Liver (tissue), 9 donors: Measurements from ENCODE around the gene MBD4. TPM values are rescaled to one million over a fixed set of nuclear protein-coding genes. Genes with fewer than 3 reads are reported as not detected.

Experiments
- DNase-seq: peaks from one replicate; pipeline ENCODE4 v3.0.0-alpha.2; 2017; ENCODE audit warnings: low spot score
- H3K27ac ChIP-seq, 2 donors: one replicate each; pipeline ENCODE4 v1.7.0; 2013; ENCODE audit warnings: inconsistent platforms in 2 of 2, low read length in 2 of 2, control low read depth in 1 of 2, low read depth in 1 of 2, mild to moderate bottlenecking in 1 of 2
- H3K27me3 ChIP-seq, 4 donors: one replicate each; pipeline versions ENCODE4 v1.6.1 to v1.7.0; 2013; ENCODE audit warnings: low read length in 3 of 4, inconsistent platforms in 1 of 4, mild to moderate bottlenecking in 1 of 4, moderate library complexity in 1 of 4; ENCODE audit not compliant: control insufficient read depth in 4 of 4, insufficient read depth in 4 of 4
- H3K36me3 ChIP-seq, 4 donors: one replicate each; pipeline versions ENCODE4 v1.6.1 to v1.7.0; 2013; ENCODE audit warnings: low read length in 3 of 4, mild to moderate bottlenecking in 3 of 4, low read depth in 1 of 4, moderate library complexity in 1 of 4; ENCODE audit not compliant: control insufficient read depth in 4 of 4, insufficient read depth in 3 of 4
- H3K4me1 ChIP-seq, 4 donors: one replicate each; pipeline versions ENCODE4 v1.6.1 to v1.7.0; 2013; ENCODE audit warnings: low read length in 3 of 4, mild to moderate bottlenecking in 3 of 4, moderate library complexity in 1 of 4; ENCODE audit not compliant: control insufficient read depth in 4 of 4, insufficient read depth in 4 of 4
- H3K4me3 ChIP-seq, 3 donors: one replicate each; pipeline versions ENCODE4 v1.6.1 to v1.7.0; 2013; ENCODE audit warnings: low read length in 3 of 3, control low read depth in 1 of 3, low read depth in 1 of 3, mild to moderate bottlenecking in 1 of 3
- H3K9ac ChIP-seq, 2 donors: one replicate each; pipeline ENCODE4 v1.7.0; 2013; ENCODE audit warnings: low read length in 2 of 2, mild to moderate bottlenecking in 2 of 2, moderate library complexity in 2 of 2, control low read depth in 1 of 2, low read depth in 1 of 2
- H3K9me3 ChIP-seq, 4 donors: one replicate each; pipeline versions ENCODE4 v1.6.1 to v1.7.0; 2013; ENCODE audit warnings: low read length in 3 of 4; ENCODE audit not compliant: control insufficient read depth in 4 of 4
- EGR1 ChIP-seq, 2 donors: IDR thresholded peaks; 2 replicates each; pipeline ENCODE4 v1.6.1; 2016 to 2018; ENCODE audit warnings: antibody characterized with exemption in 2 of 2, low read depth in 2 of 2
- FOXA1 ChIP-seq: IDR thresholded peaks from 2 replicates; pipeline ENCODE4 v1.6.1; 2016; ENCODE audit warnings: antibody characterized with exemption
- FOXA2 ChIP-seq: IDR thresholded peaks from 2 replicates; pipeline ENCODE4 v1.6.1; 2016; ENCODE audit warnings: antibody characterized with exemption
- GABPA ChIP-seq, 2 donors: IDR thresholded peaks in 1 of 2; conservative IDR thresholded peaks in 1 of 2; 2 replicates each; pipeline ENCODE4 v1.6.1; 2016; ENCODE audit warnings: antibody characterized with exemption in 2 of 2, mild to moderate bottlenecking in 1 of 2, moderate library complexity in 1 of 2
- HNF4A ChIP-seq, 2 donors: conservative IDR thresholded peaks; 2 replicates each; pipeline ENCODE4 v1.6.1; 2016; ENCODE audit warnings: antibody characterized with exemption in 2 of 2, mild to moderate bottlenecking in 2 of 2
- HNF4G ChIP-seq: IDR thresholded peaks from 2 replicates; pipeline ENCODE4 v1.6.1; 2016; ENCODE audit warnings: antibody characterized with exemption
- JUND ChIP-seq, 2 donors: IDR thresholded peaks; 2 replicates each; pipeline ENCODE4 v1.6.1; 2016; ENCODE audit warnings: antibody characterized with exemption in 2 of 2
- NR2F2 ChIP-seq: IDR thresholded peaks from 2 replicates; pipeline ENCODE4 v1.6.1; 2016; ENCODE audit warnings: antibody characterized with exemption
- RAD21 ChIP-seq, 2 donors: IDR thresholded peaks; 2 replicates each; pipeline ENCODE4 v1.6.1; 2016; ENCODE audit warnings: antibody characterized with exemption in 2 of 2, mild to moderate bottlenecking in 2 of 2
- REST ChIP-seq: IDR thresholded peaks from 2 replicates; pipeline ENCODE4 v1.6.1; 2016; ENCODE audit warnings: antibody characterized with exemption, mild to moderate bottlenecking
- RXRA ChIP-seq, 2 donors: IDR thresholded peaks; 2 replicates each; pipeline ENCODE4 v1.6.1; 2017 to 2018; ENCODE audit warnings: antibody characterized with exemption in 2 of 2, mild to moderate bottlenecking in 1 of 2
- SP1 ChIP-seq: IDR thresholded peaks from 2 replicates; pipeline ENCODE4 v1.6.1; 2018; ENCODE audit warnings: antibody characterized with exemption, mild to moderate bottlenecking
- TAF1 ChIP-seq: conservative IDR thresholded peaks from 2 replicates; pipeline ENCODE4 v1.6.1; 2016; ENCODE audit warnings: antibody characterized with exemption, mild to moderate bottlenecking
- YY1 ChIP-seq: IDR thresholded peaks from 2 replicates; pipeline ENCODE4 v1.6.1; 2016; ENCODE audit warnings: antibody characterized with exemption, mild to moderate bottlenecking
- WGBS: extraction: QIAGEN DNeasy Blood & Tissue Kit; methylation state at CpG from one replicate; pipeline ENCODE4 v1.1.7; 2013; 5-methylcytosine and 5-hydroxymethylcytosine counted together
- polyA plus RNA-seq, 2 donors: library from polyadenylated mRNA; stranded (reverse) in 1 of 2; unstranded in 1 of 2; fragments of 200-250 nt in 1 of 2; fragments of >200 nt in 1 of 2; fragmentation: Nextera tagmentation in 1 of 2; extraction: Ambion mirVana in 1 of 2; gene quantifications; one replicate each; pipeline versions ENCODE4 v1.2.1 to v1.2.3, GENCODE V29; 2013 to 2015
- total RNA-seq, 2 donors: library from RNA; depleted of rRNA; stranded (reverse); fragments of >200 nt; gene quantifications; one replicate each; pipeline ENCODE4 v1.2.3, GENCODE V29; 2014
- TF ChIP-seq, protein P1 (sequence below): fragments of 150-350 bp; IDR thresholded peaks from 2 replicates; pipeline ENCODE4 v1.5.1; 2017; ENCODE audit warnings: improper control_type of control experiment, low read depth, low read length; ENCODE audit not compliant: missing input control
- TF ChIP-seq, protein P2 (sequence below): IDR thresholded peaks from 2 replicates; pipeline ENCODE4 v1.6.1; 2016; ENCODE audit warnings: antibody characterized with exemption
- TF ChIP-seq, protein P3 (sequence below): IDR thresholded peaks from 2 replicates; pipeline ENCODE4 v1.6.1; 2016; ENCODE audit warnings: antibody characterized with exemption
- donor health status: healthy.
- donor health status: healthy.
- donor health status: healthy.
- donor health status: healthy.
- donor health status: healthy.

The MBD4 gene
- total and polyA plus RNA-seq, 4 donors, result 16.9 to 24.8 (median 17.2) TPM

- WGBS, result 93% methylated on average over 6 of the region's 6 CpGs
- H3K9ac ChIP-seq, result no peak overlapping the region
- no peaks in the 10 kb centered on the region for H3K36me3 ChIP-seq
- H3K27ac ChIP-seq, result no peak overlapping the region
- TF ChIP-seq, protein P1, sequence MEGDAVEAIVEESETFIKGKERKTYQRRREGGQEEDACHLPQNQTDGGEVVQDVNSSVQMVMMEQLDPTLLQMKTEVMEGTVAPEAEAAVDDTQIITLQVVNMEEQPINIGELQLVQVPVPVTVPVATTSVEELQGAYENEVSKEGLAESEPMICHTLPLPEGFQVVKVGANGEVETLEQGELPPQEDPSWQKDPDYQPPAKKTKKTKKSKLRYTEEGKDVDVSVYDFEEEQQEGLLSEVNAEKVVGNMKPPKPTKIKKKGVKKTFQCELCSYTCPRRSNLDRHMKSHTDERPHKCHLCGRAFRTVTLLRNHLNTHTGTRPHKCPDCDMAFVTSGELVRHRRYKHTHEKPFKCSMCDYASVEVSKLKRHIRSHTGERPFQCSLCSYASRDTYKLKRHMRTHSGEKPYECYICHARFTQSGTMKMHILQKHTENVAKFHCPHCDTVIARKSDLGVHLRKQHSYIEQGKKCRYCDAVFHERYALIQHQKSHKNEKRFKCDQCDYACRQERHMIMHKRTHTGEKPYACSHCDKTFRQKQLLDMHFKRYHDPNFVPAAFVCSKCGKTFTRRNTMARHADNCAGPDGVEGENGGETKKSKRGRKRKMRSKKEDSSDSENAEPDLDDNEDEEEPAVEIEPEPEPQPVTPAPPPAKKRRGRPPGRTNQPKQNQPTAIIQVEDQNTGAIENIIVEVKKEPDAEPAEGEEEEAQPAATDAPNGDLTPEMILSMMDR, result no peak
- no peak for TF ChIP-seq HNF4A (conservative IDR thresholded peaks at IDR 0.05)
- no peak for TF ChIP-seq HNF4G
- no peak for TF ChIP-seq FOXA2
- no peak for TF ChIP-seq FOXA1
- no peaks in the 10 kb centered on the region for H3K27me3 ChIP-seq
- H3K4me3 ChIP-seq, result no peak overlapping the region
- DNase-seq, result no peak
- no peaks in the 10 kb centered on the region for H3K9me3 ChIP-seq
- H3K4me1 ChIP-seq, result peaks cover 0 to 12% (median 2%) of the 10 kb centered on the region in 4 donors
Measured at GRCh38 chr3:129415830-129416229, 23.9 kb downstream of the MBD4 start.

GRCh38 chr3:129415378-129415777 lies 24.4 kb downstream of the MBD4 start:
- Histone ChIP-seq H3K4me1 (peaks cover 0 to 12% (median 2%) of the 10 kb centered on the region in 4 donors), H3K4me3 (no peak overlapping the region), H3K36me3 (no peaks in the 10 kb centered on the region), H3K27me3 (no peaks in the 10 kb centered on the region), H3K27ac (no peak overlapping the region), H3K9ac (no peak overlapping the region), H3K9me3 (no peaks in the 10 kb centered on the region)
- WGBS, result 90% methylated on average over 3 of the region's 3 CpGs
- TF ChIP-seq FOXA1, result no peak
- TF ChIP-seq HNF4A (conservative IDR thresholded peaks at IDR 0.05), result peak in 1 of 2 donors; percentile 26
- DNase-seq, result no peak

- H3K4me1 ChIP-seq, result peaks cover 0 to 12% (median 2%) of the 10 kb centered on the region in 4 donors
- TF ChIP-seq RXRA (IDR thresholded peaks at IDR 0.05) (peak; percentile 78 to 81), JUND (IDR thresholded peaks at IDR 0.05) (peak; percentile 97), FOXA2 (peak; percentile 92), HNF4G (peak; percentile 85), RAD21 (IDR thresholded peaks at IDR 0.05) (peak; percentile 49 to 65), SP1 (peak; percentile 97), TAF1 (no peak), GABPA (IDR thresholded peaks at IDR 0.05 in 1 of 2, conservative IDR thresholded peaks at IDR 0.05 in 1 of 2) (no peak), NR2F2 (peak; percentile 74), YY1 (peak; percentile 64), REST (peak; percentile 91), FOXA1 (peak; percentile 92), EGR1 (IDR thresholded peaks at IDR 0.05; ENCODE audit: low read depth in 2 of 2) (peak in 1 of 2 donors; percentile 37), HNF4A (conservative IDR thresholded peaks at IDR 0.05) (peak; percentile 92 to 93)
- TF ChIP-seq, protein P2, sequence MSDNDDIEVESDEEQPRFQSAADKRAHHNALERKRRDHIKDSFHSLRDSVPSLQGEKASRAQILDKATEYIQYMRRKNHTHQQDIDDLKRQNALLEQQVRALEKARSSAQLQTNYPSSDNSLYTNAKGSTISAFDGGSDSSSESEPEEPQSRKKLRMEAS, result no peak
- TF ChIP-seq, protein P3, sequence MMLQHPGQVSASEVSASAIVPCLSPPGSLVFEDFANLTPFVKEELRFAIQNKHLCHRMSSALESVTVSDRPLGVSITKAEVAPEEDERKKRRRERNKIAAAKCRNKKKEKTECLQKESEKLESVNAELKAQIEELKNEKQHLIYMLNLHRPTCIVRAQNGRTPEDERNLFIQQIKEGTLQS, result peak; percentile 92
- TF ChIP-seq, protein P1, result no peak
- H3K4me3 ChIP-seq, result no peak overlapping the region
- no peaks in the 10 kb centered on the region for H3K27me3 ChIP-seq
- H3K27ac ChIP-seq, result peak overlapping the region; percentile 29 to 74
- H3K36me3 ChIP-seq, result no peaks in the 10 kb centered on the region
- no peak overlapping the region for H3K9ac ChIP-seq
- no peaks in the 10 kb centered on the region for H3K9me3 ChIP-seq
- no peak for DNase-seq
- WGBS, result 45% methylated on average over 4 of the region's 4 CpGs
Measured at GRCh38 chr3:129413687-129414506, 25.9 kb downstream of the MBD4 start.
